ENCODE results near the gene CRK. TPM values are rescaled to one million over a fixed set of nuclear protein-coding genes. Genes with fewer than 3 reads are reported as not detected.

Gene CRK
- polyA plus RNA-seq, 3 donors, result 22.3 to 28.0 (median 26.5) TPM

DNA sequence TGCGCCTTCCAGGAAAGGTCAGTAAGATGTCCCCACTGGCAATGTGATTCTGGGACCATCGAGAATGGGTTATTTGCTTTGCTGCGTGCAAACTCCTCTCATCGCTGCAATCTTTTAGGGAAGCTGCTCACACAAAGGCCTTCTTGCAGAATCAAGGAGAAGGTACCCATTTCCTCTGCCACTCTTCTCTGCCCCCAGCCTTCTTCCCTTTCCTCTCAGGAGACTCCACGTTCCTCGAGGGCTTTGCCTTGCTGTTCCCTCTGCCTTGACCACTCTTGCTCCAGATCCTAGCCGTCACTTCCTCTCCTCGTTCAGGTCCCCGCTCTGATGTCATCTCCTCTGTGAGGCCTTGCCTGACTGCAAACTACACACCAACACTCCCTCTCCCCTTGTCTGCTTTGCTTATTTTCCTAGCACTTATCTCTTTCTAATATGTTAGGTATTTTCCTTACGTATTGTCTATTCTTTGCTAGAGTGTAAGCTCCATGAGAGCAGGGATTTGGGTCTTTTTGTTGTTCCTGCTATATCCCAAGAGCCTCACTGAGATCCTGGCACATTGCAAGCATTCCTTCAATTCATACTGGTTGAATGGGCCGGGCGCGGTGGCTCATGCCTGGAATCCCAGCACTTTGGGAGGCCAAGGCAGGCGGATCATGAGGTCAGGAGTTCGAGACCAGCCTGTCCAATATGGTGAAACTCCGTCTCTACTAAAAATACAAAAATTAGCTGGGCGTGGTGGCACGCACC, 5.3 kb upstream of the CRK start:
- Mint-ChIP-seq H3K36me3 (peaks cover 2 to 4% of the 10 kb centered on the region in 2 donors), H3K9me3 (peaks cover 0 to 13% (median 2%) of the 10 kb centered on the region in 7 donors), H3K4me3 (peak overlapping the region; percentile 24 to 68), H3K27ac (peak overlapping the region; percentile 73 to 97 (median 86)), H3K27me3 (ENCODE audit: low read depth in 3 of 3) (peaks cover 49 to 74% (median 69%) of the 10 kb centered on the region in 3 donors), H3K4me1 (peaks cover 58% of the 10 kb centered on the region)
- intact Hi-C loops (cut with micrococcal nuclease), result loop anchor here in 1 of 2 donors (5.0 kb wide), 1 partner anchor 59 kb away; the partner anchor contains the start of gene YWHAE
- Histone ChIP-seq H3K36me3 (replicated peaks in 1 of 2; ENCODE audit: control insufficient read depth in 1 of 2, insufficient read depth in 2 of 2, low read length in 2 of 2) (no peaks in the 10 kb centered on the region), H3K9me3 (replicated peaks in 1 of 2; ENCODE audit: control insufficient read depth in 1 of 2, insufficient read depth in 1 of 2, low read length in 2 of 2) (no peaks in the 10 kb centered on the region), H3K9ac (ENCODE audit: insufficient read depth, low read length, poor library complexity, severe bottlenecking) (no peak overlapping the region), H3K79me2 (ENCODE audit: insufficient read depth, low read length) (no peaks in the 10 kb centered on the region), H3K4me1 (ENCODE audit: control insufficient read depth in 1 of 2, insufficient read depth in 2 of 2, low read length in 2 of 2) (peaks cover 54 to 61% of the 10 kb centered on the region in 2 donors), H2AFZ (ENCODE audit: insufficient read depth, low read depth, low read length, poor library complexity, severe bottlenecking) (no peak overlapping the region), H3K27me3 (ENCODE audit: control insufficient read depth in 2 of 2, insufficient read depth in 2 of 2, low read length in 2 of 2) (peaks cover 2 to 41% of the 10 kb centered on the region in 2 donors), H3K4me3 (replicated peaks in 1 of 3; ENCODE audit: low read depth in 2 of 3, low read length in 3 of 3) (no peak overlapping the region), H3K27ac (ENCODE audit: low read depth in 1 of 2, low read length in 2 of 2) (peak overlapping the region; percentile 21 to 36), H3K4me2 (replicated peaks; ENCODE audit: extremely low read depth, low read length, poor library complexity, severe bottlenecking) (peak overlapping the region; percentile 20), H4K20me1 (ENCODE audit: insufficient read depth, low read length) (no peaks in the 10 kb centered on the region)
- TF ChIP-seq CTCF (IDR thresholded peaks at IDR 0.05), result no peak
- 42% methylated on average over 12 of the region's 18 CpGs for WGBS (ENCODE audit: insufficient coverage)
- DNase-seq, result peak; percentile 76 to 91 (median 86)

DNA sequence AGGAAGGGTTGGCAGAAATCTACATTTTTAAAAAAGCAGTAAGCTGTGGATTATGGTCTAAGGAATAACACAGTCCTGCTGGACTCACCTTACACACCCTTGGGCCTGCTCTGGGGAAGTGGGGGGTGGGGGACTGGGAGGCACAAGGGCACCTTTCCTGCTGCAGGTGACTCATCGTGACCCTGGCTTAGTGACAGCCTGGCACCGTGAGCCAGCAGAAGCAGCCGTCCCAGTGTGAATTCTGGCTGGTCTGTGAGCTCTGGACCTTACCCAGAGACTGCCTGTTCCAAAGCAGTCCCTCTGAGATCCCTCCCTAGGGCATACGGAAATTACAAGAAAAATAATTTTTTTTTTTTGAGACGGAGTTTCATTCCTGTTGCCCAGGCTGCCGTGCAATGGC, 4.2 kb upstream of the CRK start:
- peaks cover 2 to 32% of the 10 kb centered on the region in 2 donors for H3K27me3 ChIP-seq (ENCODE audit: control insufficient read depth in 2 of 2, insufficient read depth in 2 of 2, low read length in 2 of 2)
- H3K4me3 ChIP-seq (replicated peaks in 1 of 3; ENCODE audit: low read depth in 2 of 3, low read length in 3 of 3), result no peak overlapping the region
- peaks cover 0 to 11% (median 0%) of the 10 kb centered on the region in 7 donors for H3K9me3 Mint-ChIP-seq
- intact Hi-C loops (cut with micrococcal nuclease), result loop anchor here in 1 of 2 donors (5.0 kb wide), 1 partner anchor 58 kb away; the partner anchor contains the start of gene YWHAE
- WGBS (ENCODE audit: insufficient coverage), result 50% methylated on average over 6 of the region's 6 CpGs
- peak overlapping the region in 1 of 2 donors; percentile 80 for H3K4me3 Mint-ChIP-seq
- no peak overlapping the region for H2AFZ ChIP-seq (ENCODE audit: insufficient read depth, low read depth, low read length, poor library complexity, severe bottlenecking)
- no peak overlapping the region for H3K27ac ChIP-seq (ENCODE audit: low read depth in 1 of 2, low read length in 2 of 2)
- peaks cover 42 to 62% (median 58%) of the 10 kb centered on the region in 3 donors for H3K27me3 Mint-ChIP-seq (ENCODE audit: low read depth in 3 of 3)
- peaks cover 4% of the 10 kb centered on the region for H4K20me1 ChIP-seq (ENCODE audit: insufficient read depth, low read length)
- H3K36me3 Mint-ChIP-seq, result peaks cover 2 to 4% of the 10 kb centered on the region in 2 donors
- H3K9me3 ChIP-seq (replicated peaks in 1 of 2; ENCODE audit: control insufficient read depth in 1 of 2, insufficient read depth in 1 of 2, low read length in 2 of 2), result no peaks in the 10 kb centered on the region
- peaks cover 59% of the 10 kb centered on the region for H3K4me1 Mint-ChIP-seq
- peaks cover 55 to 63% of the 10 kb centered on the region in 2 donors for H3K4me1 ChIP-seq (ENCODE audit: control insufficient read depth in 1 of 2, insufficient read depth in 2 of 2, low read length in 2 of 2)
- no peak for TF ChIP-seq CTCF (IDR thresholded peaks at IDR 0.05)
- peaks cover 9% of the 10 kb centered on the region for H3K79me2 ChIP-seq (ENCODE audit: insufficient read depth, low read length)
- H3K27ac Mint-ChIP-seq, result peak overlapping the region in 2 of 7 donors; percentile 32 to 65
- DNase-seq, result peak in 2 of 3 donors; percentile 44 to 66
- H3K4me2 ChIP-seq (replicated peaks; ENCODE audit: extremely low read depth, low read length, poor library complexity, severe bottlenecking), result no peak overlapping the region
- no peaks in the 10 kb centered on the region for H3K36me3 ChIP-seq (replicated peaks in 1 of 2; ENCODE audit: control insufficient read depth in 1 of 2, insufficient read depth in 2 of 2, low read length in 2 of 2)
- H3K9ac ChIP-seq (ENCODE audit: insufficient read depth, low read length, poor library complexity, severe bottlenecking), result no peak overlapping the region
